Parietal lobe (tissue), 2 donors: ENCODE results near the gene TLE3. TPM values are rescaled to one million over a fixed set of nuclear protein-coding genes. Genes with fewer than 3 reads are reported as not detected.

Experiments used
- small RNA-seq: library from RNA; depleted of rRNA; stranded (forward); fragments of <200 nt; gene quantifications from one replicate; pipeline ENCODE3, GENCODE V24; 2014; ENCODE audit warnings: low replicate concordance
- total RNA-seq: library from RNA; depleted of rRNA; stranded (reverse); fragments of >200 nt; gene quantifications from one replicate; pipeline ENCODE4 v1.2.3, GENCODE V29; 2014

TLE3 gene
- 144 TPM for total RNA-seq

GRCh38 chr15:70097321-70098152, at the start of gene TLE3:
TSS of gene TLE3 (minus strand) at chr15:70097917. CDS start at chr15:70096798, 1,119 bp downstream.

Small RNA genes lying within 50 kb of the gene (small RNA-seq; reads per million reads assigned to genes)
- gene MIR629 = 2.0 reads per million, percentile 80 among the genes with 10 or more reads in this experiment
